Fibroblast of villous mesenchyme (primary cell): ENCODE measurements around the gene TTLL5. TPM values are rescaled to one million over a fixed set of nuclear protein-coding genes. Genes with fewer than 3 reads are reported as not detected.
A peak's percentile ranks its signal among the peaks of the same experiment; 100 is the strongest.

Experiments used
- DNase-seq: peaks from one replicate; pipeline ENCODE4 v3.0.0-alpha.2; 2010; ENCODE audit warnings: low read depth
- H3K4me3 ChIP-seq: 2 replicates; pipeline ENCODE4 v1.5.1; 2011; ENCODE audit warnings: low read depth, mild to moderate bottlenecking, low read length
- total RNA-seq: library from RNA; depleted of rRNA; stranded (reverse); fragments of >200 nt; gene quantifications from 2 replicates; pipeline ENCODE4 v1.2.3, GENCODE V29; 2012
- TF ChIP-seq, protein P1 (sequence below): IDR thresholded peaks from 2 replicates; pipeline ENCODE4 v1.5.1; 2012; ENCODE audit warnings: low read depth, mild to moderate bottlenecking, low read length; ENCODE audit not compliant: insufficient read depth

The TTLL5 gene
- total RNA-seq, 1 donor = 33.7 TPM

DNA sequence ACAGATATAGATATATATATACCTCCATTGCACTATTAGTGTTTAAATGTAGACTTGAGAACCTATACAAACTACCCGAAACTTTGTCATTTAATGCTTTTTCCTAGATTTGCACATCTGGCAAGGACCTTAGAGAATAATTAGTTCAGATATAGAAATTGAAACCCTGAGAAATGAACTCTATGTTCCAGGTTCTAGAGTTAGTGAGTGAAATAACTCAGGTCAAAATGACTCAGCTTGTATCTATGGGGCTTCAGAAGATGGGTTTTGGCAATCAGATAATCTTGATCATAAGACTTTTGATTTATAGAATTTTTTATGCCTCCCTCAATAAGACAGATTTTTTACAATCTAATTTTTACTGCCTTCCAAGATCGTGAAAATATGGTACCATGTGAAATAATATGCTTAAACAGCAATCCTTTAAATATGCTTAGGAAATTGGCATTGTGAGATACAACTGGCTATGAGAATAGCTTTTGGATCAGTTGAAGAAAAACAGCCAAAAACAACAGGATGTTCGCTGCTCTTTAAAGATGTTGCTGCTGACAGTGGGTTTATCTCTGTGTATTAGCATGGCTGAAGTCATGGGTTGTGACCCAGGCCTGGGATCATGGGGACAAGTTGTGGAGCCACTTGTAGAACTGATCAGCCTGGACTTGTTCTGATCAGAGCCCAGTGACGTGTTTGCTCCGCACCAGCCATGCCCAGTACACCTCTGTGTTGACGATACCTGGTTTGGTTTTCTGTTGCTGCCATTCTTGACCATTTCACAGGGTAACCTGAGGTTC lies 63.6 kb downstream of the TTLL5 start:
- no peak overlapping the region for H3K4me3 ChIP-seq
- TF ChIP-seq, protein P1, sequence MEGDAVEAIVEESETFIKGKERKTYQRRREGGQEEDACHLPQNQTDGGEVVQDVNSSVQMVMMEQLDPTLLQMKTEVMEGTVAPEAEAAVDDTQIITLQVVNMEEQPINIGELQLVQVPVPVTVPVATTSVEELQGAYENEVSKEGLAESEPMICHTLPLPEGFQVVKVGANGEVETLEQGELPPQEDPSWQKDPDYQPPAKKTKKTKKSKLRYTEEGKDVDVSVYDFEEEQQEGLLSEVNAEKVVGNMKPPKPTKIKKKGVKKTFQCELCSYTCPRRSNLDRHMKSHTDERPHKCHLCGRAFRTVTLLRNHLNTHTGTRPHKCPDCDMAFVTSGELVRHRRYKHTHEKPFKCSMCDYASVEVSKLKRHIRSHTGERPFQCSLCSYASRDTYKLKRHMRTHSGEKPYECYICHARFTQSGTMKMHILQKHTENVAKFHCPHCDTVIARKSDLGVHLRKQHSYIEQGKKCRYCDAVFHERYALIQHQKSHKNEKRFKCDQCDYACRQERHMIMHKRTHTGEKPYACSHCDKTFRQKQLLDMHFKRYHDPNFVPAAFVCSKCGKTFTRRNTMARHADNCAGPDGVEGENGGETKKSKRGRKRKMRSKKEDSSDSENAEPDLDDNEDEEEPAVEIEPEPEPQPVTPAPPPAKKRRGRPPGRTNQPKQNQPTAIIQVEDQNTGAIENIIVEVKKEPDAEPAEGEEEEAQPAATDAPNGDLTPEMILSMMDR = no peak
- DNase-seq = peak; percentile 12

DNA sequence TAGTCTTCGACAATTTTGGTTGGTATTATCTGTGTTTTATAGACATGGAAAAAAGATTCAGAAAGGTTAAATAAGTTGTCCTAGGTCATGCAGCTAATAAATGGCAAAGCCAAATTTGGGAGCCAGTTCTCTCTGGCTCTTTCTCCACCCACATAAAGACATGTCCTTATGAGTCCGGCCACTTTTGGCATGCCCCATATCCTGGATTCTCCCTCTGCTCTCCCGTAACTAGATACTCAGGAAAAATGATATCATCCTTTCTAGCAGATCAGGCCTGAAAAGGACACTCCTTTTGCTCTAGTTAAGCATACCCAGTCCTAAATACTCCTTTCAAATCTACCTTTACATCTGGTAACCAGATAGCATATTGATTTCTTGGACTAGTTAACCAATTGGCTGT lies 64.4 kb downstream of the TTLL5 start:
- TF ChIP-seq, protein P1 = no peak
- DNase-seq = peak; percentile 13
- no peak overlapping the region for H3K4me3 ChIP-seq

DNA sequence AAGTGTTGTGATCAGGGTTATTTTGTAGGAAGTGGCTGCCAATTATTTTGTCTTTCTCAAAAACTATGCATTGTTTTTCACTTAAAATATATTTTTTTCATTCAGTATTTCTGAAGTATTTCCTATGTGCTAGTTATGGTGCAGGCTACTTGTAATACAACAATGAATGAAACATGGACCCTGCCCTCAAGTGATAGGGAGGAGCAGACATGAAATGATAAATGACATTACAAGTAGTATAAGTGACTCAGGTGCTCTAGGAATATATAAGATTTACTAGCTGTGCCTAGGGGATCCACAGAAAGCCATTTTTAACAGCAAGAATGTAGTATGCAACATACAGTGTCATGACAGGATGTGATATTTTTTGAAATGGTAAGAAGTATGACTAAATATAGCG lies 65.3 kb downstream of the TTLL5 start:
- TF ChIP-seq, protein P1 = no peak
- H3K4me3 ChIP-seq = no peak overlapping the region
- no peak for DNase-seq

DNA sequence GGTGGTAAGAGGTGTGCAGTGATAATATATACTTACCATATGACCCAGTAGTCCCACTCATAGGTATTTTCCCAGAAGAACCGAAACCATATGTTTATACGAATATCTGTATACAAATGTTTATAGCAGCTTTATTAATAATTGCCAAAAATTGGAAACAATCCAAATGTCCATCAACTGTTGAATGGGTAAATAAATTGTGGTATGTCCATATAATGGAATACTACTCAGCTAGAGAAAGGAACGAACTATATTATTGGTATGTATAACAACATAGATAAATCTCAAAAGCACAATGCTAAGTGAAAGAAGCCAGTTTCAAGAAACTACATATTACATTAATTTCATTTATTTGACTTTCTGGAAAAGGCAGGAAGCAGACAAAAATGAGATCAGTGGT lies 66.1 kb downstream of the TTLL5 start:
- H3K4me3 ChIP-seq = no peak overlapping the region
- no peak for DNase-seq
- TF ChIP-seq, protein P1 = no peak

DNA sequence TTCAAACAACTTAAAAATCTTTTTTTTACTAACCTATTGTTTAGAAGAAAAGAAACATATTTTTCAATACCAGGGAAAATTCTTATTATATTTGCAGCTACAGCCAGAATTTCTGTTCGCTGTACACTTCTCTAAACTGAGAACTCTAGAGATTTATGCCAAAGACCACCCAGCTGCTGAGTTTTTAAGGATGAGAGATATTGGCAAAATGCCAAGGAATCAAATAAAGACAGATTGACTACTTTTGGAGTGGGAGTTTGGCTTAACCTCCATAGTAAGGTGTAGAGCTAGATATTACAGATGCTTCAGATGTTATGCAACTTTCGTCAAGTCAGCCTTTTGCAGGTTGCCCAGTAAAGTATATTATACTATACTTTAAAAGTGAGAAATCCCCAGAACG lies 71.8 kb downstream of the TTLL5 start:
- TF ChIP-seq, protein P1 = no peak
- H3K4me3 ChIP-seq = no peak overlapping the region
- DNase-seq = no peak

DNA sequence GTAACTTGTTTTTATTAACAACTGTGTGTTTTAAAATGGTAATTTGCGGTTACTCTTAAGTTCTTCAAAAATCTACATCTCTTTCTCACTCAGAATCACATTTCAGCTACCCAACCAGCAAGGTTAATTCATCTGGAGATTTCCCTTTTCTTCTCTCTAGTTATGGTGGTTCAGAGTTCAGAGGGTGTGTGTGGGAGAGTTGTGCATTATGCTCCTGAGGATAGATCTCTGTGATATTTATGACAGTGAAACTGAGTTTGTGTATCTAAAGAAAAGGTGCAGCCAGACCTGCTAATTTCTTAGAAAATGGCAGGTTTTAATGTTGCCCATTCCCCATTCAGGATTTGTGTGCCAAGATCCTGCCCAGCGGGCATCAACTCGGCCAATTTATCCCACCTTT lies 73.8 kb downstream of the TTLL5 start:
- no peak for DNase-seq
- TF ChIP-seq, protein P1 = no peak
- H3K4me3 ChIP-seq = no peak overlapping the region
